Measurements from ENCODE around the gene VPS13D. TPM values are rescaled to one million over a fixed set of nuclear protein-coding genes. Genes with fewer than 3 reads are reported as not detected.
A peak's percentile ranks its signal among the peaks of the same experiment; 100 is the strongest.
"Not testable (repeated sequence)": the region's sequence is repeated elsewhere in the genome, so short reads cannot be mapped to it uniquely, and the experiment has no call there.

The VPS13D gene
- total RNA-seq, 1 experiment from 2014 or later: 6.8 TPM

DNA sequence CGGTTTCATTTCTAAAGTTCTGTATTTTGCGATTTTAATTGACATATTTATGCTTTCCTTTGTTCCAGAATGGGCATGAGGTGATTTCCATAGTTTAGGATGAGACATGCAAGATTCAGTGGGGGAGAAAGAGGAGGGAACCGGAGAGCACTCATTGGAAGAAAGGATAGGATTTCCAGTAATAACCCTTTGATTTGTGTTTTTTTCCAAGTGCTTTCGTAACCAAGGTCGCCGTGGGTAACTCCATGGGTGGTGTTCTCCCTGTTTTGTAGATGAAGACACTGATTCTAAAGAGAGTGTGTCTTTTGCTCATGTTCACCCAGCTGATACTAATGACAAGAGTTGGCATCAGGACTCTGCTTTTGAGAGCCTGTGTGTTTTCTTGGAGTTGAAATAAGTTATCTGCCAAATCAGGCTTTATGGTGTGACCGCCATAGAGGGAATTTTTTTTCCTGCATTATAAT is 218.1 kb downstream of the VPS13D start:
- no peak for DNase-seq (ENCODE audit: low spot score)

- no peak for DNase-seq (ENCODE audit: low spot score)
These were observed 218.9 kb downstream of the VPS13D start for GRCh38 chr1:12448746-12449177.

- DNase-seq (ENCODE audit: low spot score): no peak
These were observed 220.4 kb downstream of the VPS13D start for GRCh38 chr1:12450090-12450755.

DNA sequence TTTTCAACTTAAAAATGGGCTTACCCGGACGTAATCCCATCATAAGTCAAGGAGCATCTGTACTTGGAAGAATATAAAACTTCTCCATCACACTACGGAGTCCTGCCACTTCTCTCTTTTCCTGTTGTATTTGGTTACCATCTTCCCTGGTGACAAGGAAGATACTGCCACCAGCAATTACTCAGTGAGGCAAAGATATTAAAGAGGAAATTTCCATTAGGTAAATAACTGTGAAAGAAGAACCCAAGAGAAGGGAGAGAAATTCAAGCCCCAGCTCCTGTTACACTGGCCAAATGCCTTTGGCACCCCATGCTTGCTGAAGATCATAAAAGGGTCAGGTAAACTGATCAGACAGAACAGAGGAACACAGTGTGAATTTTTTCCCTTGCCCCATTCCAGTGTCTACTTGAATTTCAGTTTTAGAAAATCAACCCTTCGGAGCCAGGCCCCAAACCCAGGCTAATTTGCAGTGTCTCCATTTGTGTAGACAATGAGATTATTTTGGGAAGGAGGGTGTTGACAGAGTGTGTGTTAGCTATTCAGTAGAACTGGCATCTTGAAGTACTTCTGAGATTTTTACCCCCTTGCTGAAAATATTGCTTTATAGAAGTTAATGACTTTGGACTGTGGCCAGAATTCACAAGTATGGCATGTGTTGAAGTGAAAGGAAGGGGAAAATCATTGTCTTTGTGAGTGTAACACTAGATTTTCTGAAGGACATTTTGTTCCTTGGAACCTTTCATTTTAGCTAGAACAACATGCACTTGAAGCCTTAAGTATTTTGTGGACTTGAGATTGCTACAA is 221.1 kb downstream of the VPS13D start:
- DNase-seq (ENCODE audit: low spot score): no peak

DNA sequence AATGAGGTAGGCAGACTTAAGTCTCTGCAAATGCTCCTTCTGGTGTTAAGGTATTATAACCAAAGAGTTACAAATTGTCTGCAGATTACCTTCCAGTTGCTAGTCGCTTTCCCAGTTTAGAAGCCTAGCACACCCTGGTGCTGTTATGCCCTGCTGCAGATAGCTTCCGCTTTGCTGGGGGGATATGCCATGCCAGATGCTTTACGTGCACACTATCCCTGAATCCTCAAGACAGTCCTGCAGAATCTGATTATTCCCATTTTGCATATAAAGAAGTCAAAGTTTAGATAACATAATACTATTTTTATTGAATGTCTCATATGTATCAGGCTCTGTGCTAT is 221.7 kb downstream of the VPS13D start:
- DNase-seq (ENCODE audit: low spot score): no peak

DNA sequence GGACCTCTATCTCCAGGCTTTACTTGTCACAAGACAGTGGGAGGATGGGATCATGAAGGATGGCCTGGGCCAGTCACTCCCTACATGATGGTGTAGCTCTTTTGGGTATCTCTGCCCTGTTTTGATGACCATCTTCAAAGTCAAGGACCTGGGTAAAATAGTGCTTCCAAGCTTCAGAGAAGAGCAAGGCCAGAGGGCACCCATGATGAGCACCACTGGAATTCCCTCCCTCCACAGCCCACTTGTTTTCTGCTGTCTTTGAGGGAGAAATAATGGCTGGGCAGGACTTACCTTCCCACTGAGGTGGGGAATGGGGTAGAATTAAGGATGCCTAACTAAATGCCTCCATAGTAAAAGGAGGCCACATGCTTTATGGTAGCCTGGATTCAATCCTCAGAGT is 222.4 kb downstream of the VPS13D start:
- DNase-seq (ENCODE audit: low spot score): no peak

GRCh38 chr1:12453400-12454343 is 223.8 kb downstream of the VPS13D start:
- no peak for DNase-seq (ENCODE audit: low spot score)

- DNase-seq (ENCODE audit: low spot score): peak; percentile 35
These were observed 224.9 kb downstream of the VPS13D start for GRCh38 chr1:12454406-12455391.

DNA sequence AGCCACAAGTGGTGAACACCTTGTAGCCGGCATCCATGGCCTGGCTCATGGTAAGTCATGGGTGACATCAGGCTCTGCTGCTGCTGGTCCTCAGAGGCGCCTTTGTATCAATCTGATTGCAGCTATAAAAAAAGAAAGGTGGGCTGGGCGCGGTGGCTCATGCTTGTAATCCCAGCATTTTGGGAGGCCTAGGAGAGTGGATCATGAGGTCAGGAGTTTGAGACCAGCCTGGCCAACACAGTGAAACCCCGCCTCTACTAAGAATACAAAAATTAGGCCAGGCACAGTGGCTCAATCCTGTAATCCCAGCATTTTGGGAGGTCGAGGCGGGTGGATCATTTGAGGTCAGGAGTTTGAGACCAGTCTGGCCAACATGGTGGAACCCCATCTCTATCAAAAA is 226.3 kb downstream of the VPS13D start:
- DNase-seq (ENCODE audit: low spot score): not testable (repeated sequence)

GRCh38 chr1:12456979-12457378 is 227.1 kb downstream of the VPS13D start:
- peak; percentile 62 for DNase-seq (ENCODE audit: low spot score)

GRCh38 chr1:12457771-12458170 is 227.9 kb downstream of the VPS13D start:
- DNase-seq (ENCODE audit: low spot score): no peak

DNA sequence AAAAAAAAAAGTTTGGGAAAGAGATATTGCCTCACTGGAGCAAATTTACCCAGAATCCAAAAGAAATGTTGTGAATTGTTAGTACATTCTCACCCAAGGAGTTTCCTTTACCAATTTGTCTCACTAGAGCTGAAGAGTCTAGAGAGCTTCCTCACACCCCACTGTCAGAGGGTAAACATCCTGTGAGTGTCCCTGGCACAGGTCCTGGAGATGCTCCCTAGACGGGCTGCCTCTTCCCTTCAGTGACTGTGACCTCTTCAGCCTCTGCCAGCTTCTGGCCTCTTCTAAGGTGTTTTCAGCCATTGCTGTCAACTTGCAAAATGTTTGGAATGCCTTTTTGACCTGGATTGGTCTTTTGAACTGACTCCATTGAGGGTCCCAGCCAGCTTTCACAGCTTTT is 228.7 kb downstream of the VPS13D start:
- DNase-seq (ENCODE audit: low spot score): no peak

DNA sequence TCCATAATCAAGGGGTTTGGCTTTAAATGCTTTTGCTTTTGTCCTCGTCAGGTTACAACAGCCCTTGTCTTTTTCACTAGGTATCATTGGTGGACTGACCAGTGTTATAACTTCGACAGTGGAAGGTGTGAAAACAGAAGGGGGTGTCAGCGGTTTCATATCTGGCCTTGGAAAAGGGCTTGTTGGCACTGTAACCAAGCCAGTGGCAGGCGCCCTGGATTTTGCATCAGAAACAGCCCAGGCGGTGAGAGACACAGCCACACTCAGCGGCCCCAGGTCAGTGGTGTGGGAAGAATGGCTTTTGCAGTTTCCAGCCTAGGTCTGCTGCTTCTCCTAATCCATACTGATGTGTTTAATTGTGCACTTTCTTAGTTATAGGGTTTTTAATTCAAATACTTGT is 230.3 kb downstream of the VPS13D start:
- DNase-seq (ENCODE audit: low spot score): no peak

- DNase-seq (ENCODE audit: low spot score): no peak
These were observed 231.2 kb downstream of the VPS13D start for GRCh38 chr1:12460911-12461621.

DNA sequence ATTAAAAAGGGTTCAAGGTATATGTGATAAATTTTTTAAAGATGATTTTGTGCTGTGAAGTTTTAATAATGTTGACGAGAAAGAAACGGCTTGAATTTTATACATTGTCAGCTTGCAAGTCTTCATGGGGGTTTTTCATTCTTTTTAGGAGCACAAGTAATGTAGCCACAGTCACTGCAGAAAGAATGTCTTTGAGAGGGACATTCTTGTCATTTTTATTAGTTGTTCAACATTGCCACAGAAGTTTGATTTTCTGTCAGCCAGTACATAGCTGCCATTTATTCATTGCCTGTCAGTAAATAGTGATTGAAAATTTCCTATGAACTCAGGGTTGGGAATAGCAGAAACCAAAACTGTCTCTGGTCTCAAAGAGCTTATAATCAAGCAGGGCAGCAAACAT is 231.9 kb downstream of the VPS13D start:
- no peak for DNase-seq (ENCODE audit: low spot score)

DNA sequence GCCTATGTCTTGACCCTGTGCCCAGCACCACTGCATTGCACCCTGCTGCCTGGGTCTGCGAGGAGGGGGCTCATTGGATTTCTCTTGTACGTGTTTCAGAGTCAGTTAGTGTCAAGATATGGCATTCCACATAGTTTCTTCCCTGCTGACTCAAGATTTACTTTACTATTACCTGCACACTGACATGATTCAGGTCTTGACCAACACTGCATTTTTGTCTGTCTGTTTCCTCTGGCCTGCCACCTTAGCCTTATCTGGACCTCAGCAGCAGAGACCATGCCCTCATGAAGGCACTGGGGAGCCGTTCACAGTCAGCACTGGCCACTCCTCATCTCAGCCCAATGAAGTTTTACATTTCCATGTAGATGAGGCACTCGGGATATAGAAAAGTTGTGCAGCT is 232.8 kb downstream of the VPS13D start:
- DNase-seq (ENCODE audit: low spot score): no peak

DNA sequence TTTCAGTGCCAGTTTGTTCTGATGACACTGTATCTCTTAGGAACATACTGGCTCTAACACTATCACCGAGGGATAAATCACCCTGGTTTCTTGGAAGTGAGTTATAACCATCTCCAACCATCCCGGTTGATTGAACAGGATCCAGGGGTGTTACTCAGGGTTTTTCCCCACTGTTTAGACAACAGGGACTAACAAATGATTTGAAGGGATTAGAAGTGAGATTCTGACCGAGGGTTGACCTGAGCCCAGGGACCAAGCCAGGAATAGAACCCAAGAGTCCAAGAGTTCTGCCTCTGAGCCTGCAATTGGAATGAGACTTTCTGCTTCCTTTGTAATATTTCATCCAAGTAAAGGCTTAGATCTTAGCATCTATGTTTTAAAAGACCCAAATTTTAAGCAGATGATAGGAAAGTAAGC is 234.2 kb downstream of the VPS13D start:
- no peak for DNase-seq (ENCODE audit: low spot score)

DNA sequence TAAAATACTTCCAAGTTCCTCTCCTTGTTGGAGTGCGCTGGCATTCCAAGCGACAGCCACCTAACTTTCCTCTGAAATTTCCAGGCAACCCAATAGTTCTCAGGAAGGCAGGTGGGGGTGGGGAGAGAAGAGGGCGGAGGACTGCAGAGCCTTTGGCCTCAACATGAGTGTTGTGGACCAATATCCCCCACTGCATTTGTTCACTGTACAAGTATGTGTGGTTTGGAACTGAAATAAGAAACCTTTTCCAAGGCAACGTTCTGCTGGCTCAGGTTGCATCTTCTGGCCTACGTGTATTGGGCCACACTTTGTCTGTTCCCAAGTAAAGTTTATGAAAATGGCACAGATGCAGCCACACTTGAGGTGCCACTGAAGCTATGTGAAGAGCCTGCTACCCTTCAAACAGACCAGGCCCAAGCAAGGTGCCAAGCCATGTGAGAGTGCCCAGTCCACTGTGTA is 234.8 kb downstream of the VPS13D start:
- DNase-seq (ENCODE audit: low spot score): no peak

DNA sequence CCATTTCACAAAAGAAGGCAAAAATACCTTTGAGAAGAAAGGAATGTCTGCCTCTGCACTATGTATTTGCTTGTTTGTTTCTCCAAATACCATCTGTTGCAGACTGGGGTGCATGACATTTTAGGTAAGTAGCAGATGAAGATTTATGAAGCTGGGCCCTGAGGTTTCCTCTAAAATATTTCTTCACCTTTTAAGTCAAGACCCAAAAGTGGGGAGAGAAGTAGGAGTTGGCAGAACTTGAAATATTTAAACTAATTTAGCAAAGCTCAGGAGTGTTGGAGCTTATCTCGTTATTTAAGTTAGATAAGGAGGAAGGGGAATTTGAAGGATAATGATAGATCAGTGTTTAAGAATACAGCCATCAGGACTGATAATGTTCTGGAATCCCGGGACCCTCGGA is 235.3 kb downstream of the VPS13D start:
- DNase-seq (ENCODE audit: low spot score): no peak

- no peak for DNase-seq (ENCODE audit: low spot score)
These were observed 237.0 kb downstream of the VPS13D start for GRCh38 chr1:12466816-12467215.

All from A172 (cell line).